HG03280 (cell line): ENCODE data around the gene FGF9.

Experiments
- ATAC-seq: cut with Tn5 transposase; IDR thresholded peaks from one replicate; pipeline ENCODE4 v1.9.1; 2021; ENCODE audit warnings: mild to moderate bottlenecking, moderate library complexity; ENCODE audit not compliant: unreplicated experiment

The FGF9 gene

DNA sequence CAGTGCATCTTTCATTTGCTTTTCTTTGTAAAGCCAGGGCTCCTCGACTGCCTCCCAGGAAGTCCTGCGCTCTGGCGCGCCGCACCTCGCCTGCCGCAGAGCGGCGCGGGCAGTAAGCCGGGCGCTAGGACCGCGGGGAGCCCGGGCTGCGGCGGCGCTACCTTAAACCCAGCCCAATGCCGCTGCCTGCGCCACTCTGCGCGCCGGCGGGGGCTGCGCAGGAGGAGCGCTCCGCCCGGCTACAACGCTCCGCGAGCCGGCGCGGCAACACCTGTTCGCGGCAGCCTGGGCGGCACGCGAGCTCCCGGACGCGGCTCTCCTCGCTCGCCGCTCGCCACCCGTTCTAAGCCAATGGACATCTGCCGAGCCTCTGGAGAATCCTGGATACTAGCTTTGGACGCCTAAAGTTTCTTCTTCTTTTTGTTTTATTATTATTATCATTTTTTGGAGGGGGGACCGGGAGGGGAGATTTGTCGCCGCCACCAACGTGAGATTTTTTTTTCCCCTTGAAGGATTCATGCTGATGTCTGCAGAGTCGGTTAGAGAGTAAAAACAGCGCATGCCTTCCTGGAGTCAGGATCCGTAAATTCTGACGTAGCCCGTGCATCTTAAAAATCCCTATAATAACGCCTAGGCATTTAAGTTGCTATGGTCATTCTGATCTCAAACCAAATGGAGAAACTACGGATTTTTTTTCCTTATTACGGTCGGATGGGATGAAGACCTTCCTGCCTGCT is at the start of gene FGF9:
FGF9 (plus strand) TSS at position 191 of the 737 bp plus-strand sequence. CDS start 840 bp downstream, outside the sequence.
- peak; percentile 82 for ATAC-seq

DNA sequence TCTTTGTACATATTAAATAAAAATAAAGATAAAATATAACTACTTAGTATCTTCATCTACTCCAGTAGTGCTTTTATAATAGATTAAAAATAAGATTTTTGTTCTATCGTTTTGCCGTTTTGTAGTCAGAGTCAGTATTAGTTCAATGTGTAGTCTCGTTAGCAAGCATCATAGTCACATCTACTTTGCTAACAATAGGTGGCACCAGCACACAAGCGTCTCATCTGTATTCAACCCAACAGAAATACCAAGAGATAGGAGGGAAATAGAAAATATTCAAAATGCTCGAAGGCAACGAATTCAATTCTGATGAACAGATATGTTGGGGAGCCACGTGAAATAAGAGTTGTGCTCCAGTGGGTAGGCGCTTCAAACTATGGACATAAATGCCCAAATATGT is 45.5 kb upstream of the FGF9 start:
- peak; percentile 73 for ATAC-seq

DNA sequence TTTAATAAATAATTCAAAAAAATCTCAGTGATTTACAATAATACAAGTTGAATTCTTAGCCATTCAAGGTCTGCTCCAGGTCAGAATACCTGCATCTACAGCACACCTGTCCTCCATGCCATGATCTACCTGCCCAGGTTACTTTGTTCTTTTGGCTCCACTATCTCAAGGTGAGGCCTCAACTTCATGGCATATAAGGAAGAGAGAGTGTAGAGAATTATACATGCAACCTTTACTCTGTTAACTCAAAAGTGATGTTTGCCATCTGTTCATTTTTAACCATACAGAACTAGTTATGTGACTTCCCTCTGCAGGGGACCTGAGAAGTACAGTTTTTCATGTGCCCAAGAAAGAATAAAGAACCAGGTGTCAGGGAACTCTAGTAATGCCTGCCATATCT is 38.7 kb upstream of the FGF9 start:
- no peak for ATAC-seq

DNA sequence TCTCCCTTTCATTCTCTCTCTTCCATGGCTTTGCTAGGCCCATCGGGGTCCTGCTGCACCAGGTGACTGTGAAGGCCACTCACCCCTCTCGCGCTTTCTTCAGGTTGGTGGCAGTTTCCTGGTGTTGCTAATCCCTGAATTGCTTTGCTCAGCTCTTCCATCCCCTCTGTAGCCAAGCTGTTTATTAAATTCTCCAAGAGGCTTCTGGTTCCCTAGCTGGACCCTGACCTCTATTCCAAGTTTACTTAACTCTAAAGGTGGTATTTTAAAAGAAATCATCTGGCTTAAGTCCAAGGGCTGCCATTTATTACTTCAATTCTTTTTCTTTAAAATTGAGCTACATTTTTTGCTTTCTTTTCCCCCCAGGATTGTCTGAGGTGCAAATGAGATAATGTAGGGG is 34.2 kb upstream of the FGF9 start:
- ATAC-seq, result no peak

DNA sequence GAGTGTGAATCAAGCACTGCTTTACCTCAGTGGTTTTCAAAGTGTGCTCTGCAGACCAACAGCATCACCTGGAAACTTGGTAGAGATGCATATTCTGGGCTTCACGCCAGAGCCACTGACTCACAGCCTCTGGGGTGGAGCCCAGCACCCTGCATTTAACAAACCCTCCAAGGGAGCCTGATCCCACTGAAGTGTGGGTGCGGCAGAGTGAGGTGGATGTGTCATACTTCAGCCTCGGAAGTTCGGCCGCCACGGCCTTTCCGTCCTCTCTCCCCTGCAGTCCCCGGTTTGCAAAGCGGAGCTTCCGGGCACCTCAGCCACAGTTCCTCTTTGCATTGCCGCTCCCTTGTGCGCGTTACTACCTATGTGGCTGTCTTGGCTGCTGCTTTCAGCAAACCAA is 33.6 kb upstream of the FGF9 start:
- ATAC-seq, result no peak

DNA sequence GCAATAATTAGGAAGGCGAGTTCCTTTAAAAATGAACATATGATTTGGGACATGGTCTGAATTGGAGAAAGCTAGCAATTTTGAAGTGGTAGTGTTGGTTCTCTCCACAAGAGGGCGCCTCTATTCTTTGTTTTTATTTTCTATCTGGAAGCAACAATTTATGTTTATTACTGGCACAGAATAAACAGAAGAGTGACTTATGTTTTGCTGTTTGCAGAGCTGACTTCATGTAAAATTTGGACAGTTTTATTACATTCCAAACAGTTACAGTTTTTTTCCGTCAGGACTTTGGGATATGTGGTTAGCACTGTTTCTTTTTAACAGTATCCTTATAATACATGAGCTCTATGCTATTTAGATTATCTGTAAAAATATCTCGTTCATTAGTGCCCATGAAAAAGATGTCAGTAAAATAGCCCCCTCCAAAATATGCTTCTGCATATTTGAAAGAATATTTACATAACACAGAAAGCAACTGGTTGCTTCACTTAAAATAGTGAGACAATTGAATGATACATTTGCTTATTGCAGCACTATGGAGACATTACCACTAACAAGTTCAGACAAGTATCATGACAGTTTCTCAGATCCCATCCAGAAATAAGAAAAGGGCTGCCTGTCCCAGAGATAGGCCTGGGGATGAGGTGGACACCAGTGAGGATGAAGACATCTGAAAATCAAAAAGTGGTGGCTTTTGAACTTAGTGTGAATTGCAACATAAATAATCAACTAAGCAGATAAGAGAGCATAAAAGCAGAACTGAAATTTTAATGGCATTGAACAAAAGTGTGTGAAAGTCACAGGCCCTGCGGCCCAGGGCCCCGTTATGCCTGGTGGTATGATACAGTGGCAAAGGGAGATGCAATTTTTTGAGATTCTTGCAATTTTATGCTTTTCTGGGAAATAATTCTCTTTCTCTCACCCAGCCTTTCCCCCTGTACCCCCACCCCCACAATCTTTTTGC is 32.3 kb upstream of the FGF9 start:
- ATAC-seq, result no peak

DNA sequence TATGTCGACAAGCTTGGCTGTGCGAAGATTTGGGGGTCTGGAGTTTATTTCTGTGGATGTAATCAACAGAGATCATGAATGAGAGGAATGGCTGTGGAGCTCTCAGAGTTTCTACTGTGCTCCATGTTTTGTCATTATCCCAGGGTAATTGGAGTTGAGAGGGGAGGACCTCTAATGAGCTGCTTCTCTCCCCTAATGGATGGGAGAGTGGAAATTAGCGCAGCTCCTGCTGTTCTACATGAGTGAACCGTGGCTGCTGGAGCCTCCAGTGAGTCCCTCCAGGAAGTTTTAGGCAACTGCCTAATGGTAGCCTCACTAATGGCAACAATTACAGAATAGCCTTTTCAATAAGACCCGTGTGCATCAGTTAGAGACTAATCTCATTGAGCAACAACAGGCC is 31.3 kb upstream of the FGF9 start:
- ATAC-seq, result no peak

DNA sequence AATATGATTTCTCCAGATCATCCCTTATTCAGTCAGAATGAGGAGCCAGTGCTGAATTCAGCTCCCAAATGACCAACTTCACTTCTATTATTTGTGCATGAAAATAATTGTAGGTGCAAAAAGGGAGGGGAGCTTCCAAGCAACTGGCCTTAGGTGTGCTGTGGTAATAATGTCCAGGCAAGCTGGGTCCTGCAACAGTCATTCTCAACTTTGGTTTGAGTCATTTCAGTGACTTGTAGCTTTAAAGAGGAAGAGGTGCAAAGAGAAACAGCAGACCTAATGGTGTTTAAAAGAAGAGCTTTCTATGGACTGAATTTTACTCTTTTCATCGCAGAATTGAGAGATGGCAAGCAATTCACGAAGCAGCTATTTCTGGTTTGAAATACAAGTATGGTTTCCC is 29.2 kb upstream of the FGF9 start:
- no peak for ATAC-seq

DNA sequence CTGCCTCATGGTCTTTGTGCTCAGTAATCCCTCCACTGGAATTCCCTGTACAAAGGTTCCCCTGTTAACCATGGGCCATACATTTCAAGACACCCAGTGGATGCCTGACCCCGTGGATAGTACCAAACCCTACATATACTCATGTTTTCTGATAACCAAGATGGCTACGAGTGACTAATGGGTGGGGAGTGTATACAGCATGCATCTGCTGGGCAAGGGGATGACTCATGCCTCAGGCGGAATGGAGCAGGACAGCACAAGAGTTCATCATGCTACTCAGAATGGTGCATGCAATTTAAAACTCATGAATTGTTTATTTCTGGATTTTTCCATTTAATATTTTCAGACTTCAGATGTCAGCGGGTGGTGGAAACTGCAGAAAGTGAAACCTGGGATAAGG is 13.3 kb upstream of the FGF9 start:
- no peak for ATAC-seq

DNA sequence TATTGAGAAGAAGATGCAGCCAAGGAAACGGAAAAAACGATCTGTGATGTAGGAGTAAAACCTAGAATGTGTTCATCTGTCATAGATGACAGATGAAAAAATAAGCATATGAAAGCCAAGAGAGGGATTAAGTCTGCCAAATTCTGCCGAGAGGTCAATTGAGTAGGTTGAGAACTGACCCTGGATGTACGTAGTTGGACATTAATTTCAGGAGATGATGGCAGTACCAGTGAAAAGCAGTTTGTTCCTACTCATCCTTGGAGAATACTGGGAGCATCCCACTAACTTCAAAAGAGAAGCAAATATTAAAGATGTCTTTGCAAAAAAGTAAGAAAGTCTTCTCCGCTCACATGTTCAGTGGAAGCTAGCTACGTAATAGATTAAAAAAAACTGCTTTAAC is 11.8 kb upstream of the FGF9 start:
- ATAC-seq, result no peak

DNA sequence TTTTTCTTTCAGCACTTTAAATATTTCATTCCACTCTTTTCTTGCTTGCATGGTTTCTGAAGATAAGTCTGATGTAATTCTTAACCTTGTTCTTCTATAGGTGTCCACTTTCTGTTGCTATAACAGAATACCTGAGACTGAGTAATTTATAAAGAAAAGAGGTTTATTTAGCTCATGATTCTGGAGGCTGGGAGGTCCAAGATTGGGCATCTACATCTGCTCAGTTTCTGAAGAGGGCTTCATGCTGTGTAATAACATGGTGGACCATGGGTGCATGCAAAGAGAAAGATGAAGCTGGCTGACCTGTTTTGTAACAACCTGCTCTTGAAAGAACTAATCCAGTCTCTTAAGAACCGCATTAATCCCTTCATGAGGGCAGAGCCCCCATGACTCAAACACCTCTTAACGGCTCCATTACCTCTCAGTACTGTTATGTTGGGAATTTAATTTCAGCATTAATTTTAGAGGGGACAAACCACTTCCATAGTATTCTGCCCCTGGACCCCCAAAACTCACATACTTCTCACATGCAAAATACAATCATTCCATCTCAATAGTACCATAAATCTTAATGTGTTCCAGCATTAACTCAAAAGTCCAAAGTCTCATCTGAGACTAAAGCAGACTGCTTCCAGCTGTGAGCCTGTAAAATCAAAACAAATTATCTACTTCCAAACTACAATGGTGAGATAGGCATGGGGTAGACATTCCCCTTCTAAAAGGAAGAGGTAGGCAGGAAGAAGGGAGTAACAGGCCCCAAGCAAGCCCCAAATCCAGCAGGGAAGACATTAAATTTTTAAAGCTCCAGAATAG is 9.6 kb upstream of the FGF9 start:
- no peak for ATAC-seq

DNA sequence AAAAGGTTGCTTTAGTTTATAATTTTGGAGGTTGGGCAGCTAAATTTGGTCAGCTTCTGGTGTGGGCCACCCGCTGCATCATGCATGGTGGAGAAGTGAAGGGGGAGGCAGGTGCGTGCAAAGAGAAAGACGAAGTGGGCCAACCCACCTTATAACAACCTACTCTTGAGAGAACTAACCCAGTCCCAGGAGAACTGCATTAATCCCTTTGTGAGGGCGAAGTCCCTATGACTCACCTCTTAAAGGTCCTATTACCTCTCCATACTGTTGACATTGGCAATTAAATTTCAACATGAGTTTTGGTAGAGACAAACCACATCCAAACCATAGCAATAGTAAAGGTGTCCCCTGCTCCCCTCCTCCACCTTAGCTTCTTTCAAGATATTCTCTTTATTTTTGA is 7.7 kb upstream of the FGF9 start:
- ATAC-seq, result no peak

DNA sequence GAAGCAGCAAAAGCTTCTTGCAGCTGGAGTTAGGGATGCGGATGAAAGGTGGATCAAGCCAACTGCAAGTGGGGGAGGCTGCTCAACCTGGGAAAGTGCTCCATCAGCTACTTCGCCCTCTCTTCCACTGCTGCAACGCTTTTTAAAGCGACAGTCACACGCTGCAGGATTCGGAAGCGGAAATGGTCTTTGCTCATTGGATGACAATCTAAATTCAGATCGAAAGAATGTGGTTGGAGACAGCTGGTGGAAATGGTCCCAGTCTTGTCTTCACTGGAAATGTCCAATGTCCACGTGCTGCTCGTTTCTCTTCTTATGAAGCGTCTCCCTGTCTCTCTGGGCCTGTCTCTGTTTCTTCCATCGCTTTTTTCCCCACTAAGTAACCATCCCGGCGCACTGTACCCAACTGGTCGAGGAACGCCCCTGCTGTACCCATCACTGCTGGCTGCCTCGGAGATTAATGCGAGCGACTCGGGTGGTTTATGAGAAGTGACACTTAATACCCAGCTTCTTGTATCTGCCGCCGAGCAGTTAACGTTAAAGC is 2.1 kb upstream of the FGF9 start:
- no peak for ATAC-seq

DNA sequence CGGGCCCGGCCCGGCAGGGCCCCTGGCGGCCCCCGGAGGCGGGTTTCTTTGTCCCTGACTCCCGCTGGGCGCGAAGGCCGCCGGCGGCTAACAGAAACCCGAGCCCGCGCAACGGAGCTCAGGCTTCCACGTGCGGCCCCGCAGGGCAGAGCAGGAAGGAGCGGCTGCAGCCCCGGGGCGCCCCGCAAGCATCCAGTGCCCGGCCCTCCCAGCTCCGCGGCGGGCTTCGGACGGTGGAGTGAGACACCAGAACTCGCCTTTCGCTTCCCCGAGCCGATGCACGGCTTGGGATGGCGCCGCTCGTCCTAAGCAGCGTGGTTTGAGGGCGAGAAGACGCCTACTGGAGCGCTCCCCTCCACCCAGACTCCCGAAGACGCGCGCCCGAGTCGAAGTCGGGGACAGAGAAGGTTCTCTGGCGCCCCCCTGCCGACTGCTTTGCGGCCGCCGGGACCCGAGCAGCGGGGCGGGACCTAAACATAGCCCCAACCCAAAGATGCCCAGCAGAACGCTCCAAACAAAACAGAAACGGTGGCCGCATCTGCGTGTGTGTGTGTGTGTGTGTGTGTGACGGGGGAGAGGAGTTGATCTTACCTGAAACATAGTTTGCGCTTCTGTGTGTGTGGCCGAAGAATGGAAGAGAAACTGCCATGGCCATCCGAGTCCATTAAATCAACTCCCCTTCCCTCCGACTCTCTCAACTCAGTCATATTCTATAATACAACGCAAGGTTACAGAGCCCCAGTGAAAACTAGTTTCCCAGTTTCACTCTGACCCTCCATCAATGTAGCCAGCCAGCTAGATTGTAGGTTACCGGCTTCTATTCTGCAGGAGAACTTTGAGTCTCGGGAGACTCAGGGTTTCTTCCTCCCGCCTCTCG is 629 bp upstream of the FGF9 start:
- peak; percentile 25 for ATAC-seq

DNA sequence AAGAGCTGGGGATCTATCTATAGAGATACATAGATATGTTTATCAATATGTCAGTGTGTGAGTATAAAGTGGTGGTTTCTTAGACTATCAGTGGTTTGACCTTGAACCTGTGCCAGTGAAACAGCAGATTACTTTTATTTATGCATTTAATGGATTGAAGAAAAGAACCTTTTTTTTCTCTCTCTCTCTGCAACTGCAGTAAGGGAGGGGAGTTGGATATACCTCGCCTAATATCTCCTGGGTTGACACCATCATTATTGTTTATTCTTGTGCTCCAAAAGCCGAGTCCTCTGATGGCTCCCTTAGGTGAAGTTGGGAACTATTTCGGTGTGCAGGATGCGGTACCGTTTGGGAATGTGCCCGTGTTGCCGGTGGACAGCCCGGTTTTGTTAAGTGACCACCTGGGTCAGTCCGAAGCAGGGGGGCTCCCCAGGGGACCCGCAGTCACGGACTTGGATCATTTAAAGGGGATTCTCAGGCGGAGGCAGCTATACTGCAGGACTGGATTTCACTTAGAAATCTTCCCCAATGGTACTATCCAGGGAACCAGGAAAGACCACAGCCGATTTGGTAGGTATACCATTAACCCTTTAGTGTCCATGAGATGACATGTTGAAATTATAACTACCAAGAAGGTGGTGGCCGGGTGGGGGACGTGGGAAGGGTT is 880 bp downstream of the FGF9 start:
- ATAC-seq, result no peak

DNA sequence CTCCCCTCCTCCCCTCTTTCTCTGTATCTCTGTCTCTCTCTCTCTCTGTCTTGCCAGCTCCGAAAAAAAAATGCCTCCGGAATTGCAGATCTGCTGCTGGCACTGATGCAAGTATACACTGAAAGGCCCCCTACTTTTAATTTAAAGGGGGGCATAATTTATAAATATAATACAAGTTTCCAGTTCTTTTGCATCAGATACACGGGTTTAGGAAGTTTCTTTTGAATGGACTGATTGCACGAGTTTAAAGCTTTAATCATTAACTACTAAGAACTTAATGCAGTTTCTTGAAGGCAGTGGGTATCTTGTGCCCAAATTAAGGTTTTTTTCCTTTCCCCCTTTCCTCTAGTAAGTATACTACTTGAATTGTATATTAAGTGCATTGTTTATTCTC is 1.4 kb downstream of the FGF9 start:
- no peak for ATAC-seq

DNA sequence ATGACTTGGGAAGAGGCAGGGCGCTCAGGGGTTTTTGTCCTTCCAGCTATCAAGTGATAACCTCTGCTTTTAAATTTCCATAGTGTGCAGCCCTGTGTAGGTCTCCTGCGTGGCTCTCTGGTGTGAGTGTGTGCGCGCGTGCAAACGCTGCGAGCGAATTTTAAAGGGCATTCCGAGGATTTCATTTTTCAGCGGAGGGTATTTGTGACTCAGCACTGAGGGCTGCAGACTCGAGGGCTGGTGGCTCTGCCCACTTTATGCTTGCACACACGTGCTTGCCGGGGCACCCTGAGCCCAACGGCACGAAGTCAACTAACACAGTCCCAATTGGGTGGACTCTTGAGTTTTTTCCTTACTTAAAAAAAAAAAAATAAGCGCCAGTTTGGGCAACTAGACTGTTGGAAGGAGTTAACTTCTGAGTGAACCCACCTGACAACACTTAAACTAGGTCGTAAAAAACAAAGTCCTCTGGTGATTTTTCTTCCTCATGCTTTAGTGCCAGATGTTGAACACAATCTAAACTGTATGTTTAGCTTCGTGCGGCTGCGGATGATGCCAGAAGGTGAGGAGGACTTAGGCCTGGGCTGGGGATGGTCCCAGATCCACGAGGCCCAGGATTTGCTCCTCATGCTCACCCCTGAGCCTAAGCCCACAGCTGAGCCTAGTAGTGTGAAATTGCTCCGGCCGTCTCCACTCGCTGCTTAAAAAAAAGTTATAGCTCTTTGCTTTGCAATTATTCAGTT is 2.1 kb downstream of the FGF9 start:
- no peak for ATAC-seq

DNA sequence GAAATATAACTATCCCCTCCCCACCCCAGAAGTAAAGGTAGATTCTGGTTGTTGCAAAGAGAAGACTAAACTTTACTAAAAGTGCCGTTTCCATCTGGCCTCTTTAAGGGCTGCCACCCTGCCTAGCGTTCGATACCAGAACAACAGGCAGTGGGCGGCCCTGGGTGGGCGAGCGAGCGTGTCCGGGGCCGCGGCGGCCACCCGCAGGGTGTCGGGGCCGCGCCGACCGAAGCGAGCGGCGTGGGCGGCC is 2.6 kb downstream of the FGF9 start:
- ATAC-seq, result peak; percentile 9
